ENCODE data around the gene KCTD3. TPM values are rescaled to one million over a fixed set of nuclear protein-coding genes. Genes with fewer than 3 reads are reported as not detected.

Gene KCTD3
- polyA plus RNA-seq, 3 donors, result 5.9 to 8.7 (median 6.7) TPM

DNA sequence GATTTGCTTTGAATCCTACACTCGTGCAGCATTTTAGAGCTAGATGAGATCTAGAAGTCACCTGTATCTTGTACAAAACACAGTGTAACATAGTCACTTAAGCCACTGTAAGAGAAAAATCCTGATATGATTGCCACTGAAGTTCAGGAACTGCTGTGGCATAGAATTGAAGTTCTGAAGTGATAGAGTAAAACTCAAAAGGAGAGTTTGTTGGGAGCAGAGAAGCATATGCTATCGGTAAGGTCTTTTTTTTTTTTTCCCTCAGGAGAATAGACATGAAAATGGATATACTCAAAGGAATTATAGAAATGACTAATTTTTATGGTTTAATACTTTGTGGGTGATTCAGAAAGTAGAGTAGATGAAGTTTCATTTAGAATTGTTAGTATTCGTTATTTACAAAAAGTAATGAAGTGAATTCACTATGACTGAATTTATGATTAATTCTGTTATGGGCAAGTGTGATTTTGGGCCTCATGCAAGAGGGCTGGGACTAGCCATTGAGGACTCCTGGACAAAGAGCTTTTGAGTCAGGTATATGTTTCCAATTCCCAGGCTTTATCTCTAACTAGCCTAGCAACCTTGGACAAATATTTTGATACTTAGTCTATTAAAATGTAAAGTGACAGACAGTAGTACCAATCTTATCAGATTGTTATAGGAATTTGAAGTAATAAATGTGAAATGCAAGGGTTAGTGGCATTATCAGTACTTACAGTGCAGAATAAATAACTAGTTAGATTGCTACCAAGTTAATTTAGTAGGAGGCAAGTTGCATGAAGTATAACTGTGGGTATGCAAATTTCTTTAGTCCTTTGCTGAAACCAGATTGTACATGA lies 3.1 kb downstream of the KCTD3 start:
- H3K36me3 ChIP-seq (replicated peaks in 1 of 2; ENCODE audit: control insufficient read depth in 1 of 2, insufficient read depth in 2 of 2, low read length in 2 of 2), result peaks cover 0 to 3% of the 10 kb centered on the region in 2 donors
- H4K20me1 ChIP-seq (ENCODE audit: insufficient read depth, low read length), result peaks cover 7% of the 10 kb centered on the region
- Mint-ChIP-seq H3K4me1 (peaks cover 38% of the 10 kb centered on the region), H3K36me3 (peaks cover 0 to 7% of the 10 kb centered on the region in 2 donors), H3K27ac (no peak overlapping the region), H3K4me3 (no peak overlapping the region), H3K9me3 (no peaks in the 10 kb centered on the region), H3K27me3 (ENCODE audit: low read depth in 3 of 3) (peaks cover 0 to 2% (median 0%) of the 10 kb centered on the region in 3 donors)
- peaks cover 8 to 14% of the 10 kb centered on the region in 2 donors for H3K4me1 ChIP-seq (ENCODE audit: control insufficient read depth in 1 of 2, insufficient read depth in 2 of 2, low read length in 2 of 2)
- H3K4me3 ChIP-seq (replicated peaks in 1 of 3; ENCODE audit: low read depth in 2 of 3, low read length in 3 of 3), result no peak overlapping the region
- no peaks in the 10 kb centered on the region for H3K9me3 ChIP-seq (replicated peaks in 1 of 2; ENCODE audit: control insufficient read depth in 1 of 2, insufficient read depth in 1 of 2, low read length in 2 of 2)
- no peak for DNase-seq
- H3K27me3 ChIP-seq (ENCODE audit: control insufficient read depth in 2 of 2, insufficient read depth in 2 of 2, low read length in 2 of 2), result no peaks in the 10 kb centered on the region
- peaks cover 61% of the 10 kb centered on the region for H3K79me2 ChIP-seq (ENCODE audit: insufficient read depth, low read length)
- WGBS (ENCODE audit: insufficient coverage), result 100% methylated on average over 2 of the region's 3 CpGs
- H2AFZ ChIP-seq (ENCODE audit: insufficient read depth, low read depth, low read length, poor library complexity, severe bottlenecking), result no peak overlapping the region
- no peak overlapping the region for H3K27ac ChIP-seq (ENCODE audit: low read depth in 1 of 2, low read length in 2 of 2)
- intact Hi-C loops (cut with micrococcal nuclease), result no loop called here
- no peak overlapping the region for H3K9ac ChIP-seq (ENCODE audit: insufficient read depth, low read length, poor library complexity, severe bottlenecking)
- TF ChIP-seq, protein P1, sequence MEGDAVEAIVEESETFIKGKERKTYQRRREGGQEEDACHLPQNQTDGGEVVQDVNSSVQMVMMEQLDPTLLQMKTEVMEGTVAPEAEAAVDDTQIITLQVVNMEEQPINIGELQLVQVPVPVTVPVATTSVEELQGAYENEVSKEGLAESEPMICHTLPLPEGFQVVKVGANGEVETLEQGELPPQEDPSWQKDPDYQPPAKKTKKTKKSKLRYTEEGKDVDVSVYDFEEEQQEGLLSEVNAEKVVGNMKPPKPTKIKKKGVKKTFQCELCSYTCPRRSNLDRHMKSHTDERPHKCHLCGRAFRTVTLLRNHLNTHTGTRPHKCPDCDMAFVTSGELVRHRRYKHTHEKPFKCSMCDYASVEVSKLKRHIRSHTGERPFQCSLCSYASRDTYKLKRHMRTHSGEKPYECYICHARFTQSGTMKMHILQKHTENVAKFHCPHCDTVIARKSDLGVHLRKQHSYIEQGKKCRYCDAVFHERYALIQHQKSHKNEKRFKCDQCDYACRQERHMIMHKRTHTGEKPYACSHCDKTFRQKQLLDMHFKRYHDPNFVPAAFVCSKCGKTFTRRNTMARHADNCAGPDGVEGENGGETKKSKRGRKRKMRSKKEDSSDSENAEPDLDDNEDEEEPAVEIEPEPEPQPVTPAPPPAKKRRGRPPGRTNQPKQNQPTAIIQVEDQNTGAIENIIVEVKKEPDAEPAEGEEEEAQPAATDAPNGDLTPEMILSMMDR (IDR thresholded peaks at IDR 0.05), result no peak
- H3K4me2 ChIP-seq (replicated peaks; ENCODE audit: extremely low read depth, low read length, poor library complexity, severe bottlenecking), result no peak overlapping the region

DNA sequence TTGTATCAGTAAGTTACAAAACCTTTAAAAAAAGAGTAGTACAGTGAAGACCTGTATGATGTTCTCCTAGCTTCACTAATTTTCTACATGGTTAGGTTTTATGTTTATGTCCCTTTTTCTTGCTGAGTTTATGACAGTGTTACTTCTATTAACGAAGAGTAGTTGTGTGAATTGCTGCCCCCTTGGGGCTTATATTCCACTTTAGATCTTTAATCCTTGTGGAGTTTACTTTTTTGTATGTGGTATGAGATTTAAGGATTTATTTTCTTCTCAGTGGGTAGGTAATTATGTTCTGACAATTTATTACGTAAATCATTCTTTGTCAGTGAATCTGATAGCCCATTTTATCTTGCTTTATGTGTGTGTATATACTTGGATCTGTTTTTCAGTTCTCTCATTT lies 14.8 kb downstream of the KCTD3 start:
- no CpG with 5 or more reads among the region's 2 CpGs for WGBS (ENCODE audit: insufficient coverage)
- H3K4me2 ChIP-seq (replicated peaks; ENCODE audit: extremely low read depth, low read length, poor library complexity, severe bottlenecking), result no peak overlapping the region
- H3K4me3 ChIP-seq (replicated peaks in 1 of 3; ENCODE audit: low read depth in 2 of 3, low read length in 3 of 3), result no peak overlapping the region
- Mint-ChIP-seq H3K36me3 (peaks cover 42 to 58% of the 10 kb centered on the region in 2 donors), H3K4me3 (no peak overlapping the region), H3K9me3 (peaks cover 0 to 7% (median 0%) of the 10 kb centered on the region in 7 donors), H3K27me3 (ENCODE audit: low read depth in 3 of 3) (no peaks in the 10 kb centered on the region), H3K4me1 (peaks cover 13% of the 10 kb centered on the region), H3K27ac (no peak overlapping the region)
- no peaks in the 10 kb centered on the region for H3K4me1 ChIP-seq (ENCODE audit: control insufficient read depth in 1 of 2, insufficient read depth in 2 of 2, low read length in 2 of 2)
- no peaks in the 10 kb centered on the region for H3K9me3 ChIP-seq (replicated peaks in 1 of 2; ENCODE audit: control insufficient read depth in 1 of 2, insufficient read depth in 1 of 2, low read length in 2 of 2)
- H4K20me1 ChIP-seq (ENCODE audit: insufficient read depth, low read length), result no peaks in the 10 kb centered on the region
- peaks cover 25 to 34% of the 10 kb centered on the region in 2 donors for H3K36me3 ChIP-seq (replicated peaks in 1 of 2; ENCODE audit: control insufficient read depth in 1 of 2, insufficient read depth in 2 of 2, low read length in 2 of 2)
- H3K9ac ChIP-seq (ENCODE audit: insufficient read depth, low read length, poor library complexity, severe bottlenecking), result no peak overlapping the region
- H2AFZ ChIP-seq (ENCODE audit: insufficient read depth, low read depth, low read length, poor library complexity, severe bottlenecking), result no peak overlapping the region
- H3K27ac ChIP-seq (ENCODE audit: low read depth in 1 of 2, low read length in 2 of 2), result no peak overlapping the region
- intact Hi-C loops (cut with micrococcal nuclease), result no loop called here
- TF ChIP-seq, protein P1 (IDR thresholded peaks at IDR 0.05), result no peak
- H3K79me2 ChIP-seq (ENCODE audit: insufficient read depth, low read length), result no peaks in the 10 kb centered on the region
- no peak for DNase-seq
- H3K27me3 ChIP-seq (ENCODE audit: control insufficient read depth in 2 of 2, insufficient read depth in 2 of 2, low read length in 2 of 2), result no peaks in the 10 kb centered on the region

Data from CD14-positive monocyte (primary cell).